NCI-H1105 treated with DMSO at 0.1 percent for 48 hours (cell line): ENCODE data around the gene CSNK2A1.
"Not testable (repeated sequence)": the region's sequence is repeated elsewhere in the genome, so short reads cannot be mapped to it uniquely, and the experiment has no call there.

Source experiments
- DNase-seq: peaks from one replicate; lab custom pipeline; 2025; lab: John Stamatoyannopoulos, UW

Gene CSNK2A1

GRCh38 chr20:543369-544152 is at the start of gene CSNK2A1:
Gene CSNK2A1, minus strand, starts transcription at chr20:543790. Its CDS starts 35,239 bp downstream, at chr20:508551.
- DNase-seq, result peak; percentile 97

- DNase-seq, result no peak
These were observed 48.9 kb upstream of the CSNK2A1 start for GRCh38 chr20:592506-592905.

DNA sequence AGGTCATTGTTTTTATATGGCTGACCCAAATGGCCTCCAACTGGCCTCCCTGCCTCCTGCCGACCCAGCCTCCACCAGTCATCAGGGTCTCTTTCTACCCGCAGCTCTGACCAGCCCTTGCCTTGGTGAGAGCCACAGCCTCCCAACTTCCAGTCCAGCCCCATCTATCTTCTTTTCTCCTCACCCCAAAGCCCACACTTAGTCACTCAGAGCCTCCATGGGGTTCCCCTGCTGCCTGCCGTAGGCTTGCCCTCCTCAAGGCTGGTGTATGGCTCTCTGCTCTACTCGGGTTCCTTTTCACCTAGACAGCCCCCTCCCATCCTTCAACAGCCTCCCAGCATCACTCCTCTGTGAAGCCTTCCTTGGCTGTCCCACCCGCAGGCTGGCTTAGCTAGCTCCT is 48.4 kb upstream of the CSNK2A1 start:
- no peak for DNase-seq

DNA sequence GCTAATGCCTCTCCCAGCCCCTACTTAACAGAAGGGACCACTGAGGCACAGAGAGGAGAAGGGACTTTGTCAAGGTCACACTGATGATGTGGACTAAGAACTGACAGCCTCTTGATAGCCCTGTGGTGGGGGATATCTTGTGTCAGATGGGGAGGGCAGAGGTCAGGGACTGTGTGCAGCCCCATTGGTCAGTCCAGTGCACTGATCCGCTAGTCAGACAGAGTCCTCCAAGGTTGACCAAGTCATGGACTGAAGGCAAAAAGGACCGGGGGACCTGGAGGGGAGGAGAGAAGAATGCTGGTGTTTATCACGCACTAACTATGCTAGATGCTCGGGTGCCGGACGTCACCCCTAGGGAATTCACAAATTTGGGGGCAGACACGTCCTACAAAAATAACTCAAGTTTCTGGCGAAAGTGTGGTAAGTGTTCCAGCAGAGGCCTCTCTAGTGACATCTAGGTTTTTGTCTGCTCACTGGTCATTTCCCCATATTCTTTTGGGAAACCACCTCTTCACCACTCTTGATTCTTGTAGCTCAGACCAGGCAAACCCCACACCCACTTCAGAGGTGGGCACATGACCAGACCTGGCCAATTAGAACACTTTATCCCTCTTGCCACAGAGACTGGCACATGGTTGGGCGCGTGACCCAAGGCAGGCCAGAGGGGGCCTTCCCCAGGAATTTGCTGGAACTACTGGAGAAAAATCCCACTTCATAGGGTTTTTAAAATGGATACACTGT is 45.5 kb upstream of the CSNK2A1 start:
- no peak for DNase-seq

DNA sequence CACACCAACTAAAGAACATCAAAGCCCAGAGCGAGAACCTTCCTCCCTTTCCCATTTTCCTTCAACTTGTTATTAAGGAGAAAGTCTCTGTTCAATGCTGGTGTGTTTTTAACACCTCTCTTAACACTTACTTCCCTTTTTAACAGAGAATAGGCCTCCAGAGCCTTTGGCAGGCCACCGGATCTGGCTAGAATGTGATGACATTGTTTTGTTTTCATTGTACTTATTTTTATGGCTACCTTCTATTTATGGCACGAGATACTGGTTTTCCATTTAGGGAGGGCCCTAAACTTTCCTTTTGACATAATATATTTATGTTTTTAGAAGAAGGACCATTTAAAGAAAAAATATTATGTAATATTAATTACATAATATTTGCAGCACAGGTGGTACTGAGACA is 44.9 kb upstream of the CSNK2A1 start:
- no peak for DNase-seq

DNA sequence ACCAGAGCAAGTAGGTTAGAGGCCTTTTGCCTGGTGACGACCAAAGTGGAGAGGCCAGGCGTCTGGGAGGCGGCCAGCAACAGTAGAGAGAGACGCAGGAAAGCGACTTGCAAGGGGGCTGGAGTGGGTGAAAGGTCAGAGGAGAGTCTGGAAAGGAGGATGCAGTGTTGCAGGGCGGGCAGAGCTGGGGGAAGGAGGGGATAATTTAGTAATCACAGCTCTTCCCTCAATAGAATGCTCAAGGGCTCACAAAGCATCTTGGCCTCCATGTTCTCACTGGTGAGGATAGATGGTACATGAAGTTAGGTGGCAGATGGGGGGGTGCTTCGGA is 41.3 kb upstream of the CSNK2A1 start:
- DNase-seq, result no peak

GRCh38 chr20:584161-584970 is 40.8 kb upstream of the CSNK2A1 start:
- no peak for DNase-seq

GRCh38 chr20:582204-582603 is 38.6 kb upstream of the CSNK2A1 start:
- no peak for DNase-seq

DNA sequence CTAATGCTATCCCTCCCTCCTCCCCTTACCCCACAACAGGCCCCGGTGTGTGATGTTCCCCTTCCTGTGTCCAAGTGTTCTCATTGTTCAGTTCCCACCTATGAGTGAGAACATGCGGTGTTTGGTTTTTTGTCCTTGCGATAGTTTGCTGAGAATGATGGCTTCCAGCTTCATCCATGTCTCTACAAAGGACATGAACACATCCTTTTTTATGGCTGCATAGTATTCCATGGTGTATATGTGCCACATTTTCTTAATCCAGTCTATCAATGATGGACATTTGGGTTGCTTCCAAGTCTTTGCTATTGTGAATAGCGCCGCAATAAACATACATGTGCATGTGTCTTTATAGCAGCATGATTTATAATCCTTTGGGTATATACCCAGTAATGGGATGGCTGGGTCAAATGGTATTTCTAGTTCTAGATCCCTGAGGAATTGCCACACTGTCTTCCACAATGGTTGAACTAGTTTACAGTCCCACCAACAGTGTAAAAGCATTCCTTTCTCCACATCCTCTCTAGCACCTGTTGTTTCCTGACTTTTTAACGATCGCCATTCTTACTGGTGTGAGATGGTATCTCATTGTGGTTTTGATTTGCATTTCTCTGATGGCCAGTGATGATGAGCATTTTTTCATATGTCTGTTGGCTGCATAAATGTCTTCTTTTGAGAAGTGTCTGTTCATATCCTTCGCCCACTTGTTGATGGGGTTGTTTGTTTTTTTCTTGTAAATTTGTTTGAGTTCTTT is 35.5 kb upstream of the CSNK2A1 start:
- not testable (repeated sequence) for DNase-seq

DNA sequence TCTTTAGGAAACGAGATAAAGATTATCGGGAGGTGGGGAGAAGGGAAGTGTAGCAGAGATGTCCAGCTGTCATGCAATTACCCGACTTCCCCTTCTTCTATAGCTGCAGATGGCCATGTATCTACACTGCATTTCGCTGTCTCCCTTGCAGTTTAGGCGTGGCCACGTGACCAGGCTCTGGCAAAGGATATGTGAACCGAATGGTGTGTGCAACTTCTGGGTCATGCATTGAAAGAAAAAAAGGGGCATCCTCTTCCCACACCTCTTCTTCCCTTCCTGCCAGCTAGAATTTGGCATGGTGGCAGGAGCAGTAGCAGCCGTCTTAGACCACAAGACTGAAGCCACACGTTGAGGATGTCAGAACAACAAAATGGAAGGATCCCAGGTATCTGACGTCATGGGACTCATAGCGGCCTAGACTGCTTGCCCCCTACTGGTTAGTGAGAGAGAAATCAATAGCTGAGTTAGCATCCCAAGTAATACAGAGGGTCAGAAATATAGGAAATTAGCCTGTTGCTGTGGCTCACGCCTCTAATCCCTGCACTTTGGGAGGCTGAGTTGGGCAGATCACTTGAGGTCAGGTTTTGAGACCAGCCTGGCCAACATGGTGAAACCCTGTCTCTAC is 33.7 kb upstream of the CSNK2A1 start:
- DNase-seq, result no peak

- peak; percentile 5 for DNase-seq
These were observed 32.6 kb upstream of the CSNK2A1 start for GRCh38 chr20:576156-576555.

GRCh38 chr20:575230-575629 is 31.6 kb upstream of the CSNK2A1 start:
- no peak for DNase-seq

DNA sequence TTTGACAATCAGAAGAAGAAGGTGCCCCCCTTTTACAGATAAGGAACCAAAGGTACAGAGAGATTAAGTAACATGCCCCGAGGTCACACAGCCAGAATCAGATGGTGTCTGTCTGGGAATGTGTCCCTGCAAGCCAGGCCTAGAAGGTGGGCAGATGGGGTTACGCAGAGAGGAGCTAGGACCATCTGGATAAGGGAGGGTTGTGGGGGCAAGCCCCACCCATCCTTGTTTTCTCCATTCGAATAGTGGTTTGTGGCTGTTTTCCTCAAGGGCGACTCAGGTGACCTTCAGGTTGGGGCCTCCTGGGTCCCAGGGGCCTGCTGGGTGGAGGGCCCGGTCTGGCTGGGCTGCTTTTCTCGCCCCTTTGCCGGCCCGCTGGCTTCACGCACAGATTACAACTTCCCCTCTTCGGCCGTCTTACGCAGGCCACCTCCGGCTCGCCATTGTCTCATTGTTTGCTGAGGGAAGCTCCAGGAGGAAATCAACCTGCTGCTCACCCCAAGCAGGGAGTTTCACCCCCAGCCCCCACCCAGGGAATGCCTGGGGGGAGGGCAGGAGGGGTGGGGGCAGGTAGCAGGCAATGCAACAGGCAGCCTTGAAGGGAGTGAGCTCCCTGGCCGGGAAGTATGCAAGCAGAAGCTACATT is 30.8 kb upstream of the CSNK2A1 start:
- no peak for DNase-seq

- DNase-seq, result no peak
These were observed 30.1 kb upstream of the CSNK2A1 start for GRCh38 chr20:573414-574296.

GRCh38 chr20:572727-573126 is 29.1 kb upstream of the CSNK2A1 start:
- DNase-seq, result no peak

DNA sequence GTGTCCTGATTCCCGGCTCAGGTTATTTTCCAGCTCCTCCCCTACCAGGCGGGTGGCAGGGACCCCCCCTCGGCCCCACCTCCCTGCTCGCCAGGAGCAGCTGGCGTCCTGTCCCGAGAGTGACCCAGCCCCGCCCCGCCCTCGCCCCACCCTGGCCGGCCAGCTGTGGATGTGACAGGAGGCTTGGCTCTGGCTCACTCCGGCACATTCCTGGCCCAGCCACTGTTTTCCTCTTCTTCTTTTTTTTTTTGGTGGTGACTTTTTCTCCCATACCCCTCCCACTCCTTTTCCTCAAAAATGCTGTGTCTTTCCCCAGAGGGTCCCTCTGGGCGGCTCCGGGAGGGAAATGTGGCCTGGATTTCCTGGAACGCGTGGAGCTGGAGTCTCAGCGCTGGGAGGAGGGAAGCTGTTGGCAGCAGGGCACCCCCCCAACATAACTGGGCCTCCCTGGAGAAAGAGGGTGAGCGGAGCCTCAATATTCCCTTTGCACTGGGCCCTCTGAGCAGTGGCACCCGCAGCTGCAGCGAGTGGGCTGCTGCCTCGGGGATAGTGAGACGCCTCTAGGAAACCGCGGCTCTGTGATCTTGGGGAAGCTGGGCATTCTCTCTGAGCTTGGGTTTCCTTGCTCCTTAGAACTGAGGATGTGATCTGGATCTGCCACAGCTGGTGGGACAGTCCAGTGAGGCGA is 28.3 kb upstream of the CSNK2A1 start:
- no peak for DNase-seq

DNA sequence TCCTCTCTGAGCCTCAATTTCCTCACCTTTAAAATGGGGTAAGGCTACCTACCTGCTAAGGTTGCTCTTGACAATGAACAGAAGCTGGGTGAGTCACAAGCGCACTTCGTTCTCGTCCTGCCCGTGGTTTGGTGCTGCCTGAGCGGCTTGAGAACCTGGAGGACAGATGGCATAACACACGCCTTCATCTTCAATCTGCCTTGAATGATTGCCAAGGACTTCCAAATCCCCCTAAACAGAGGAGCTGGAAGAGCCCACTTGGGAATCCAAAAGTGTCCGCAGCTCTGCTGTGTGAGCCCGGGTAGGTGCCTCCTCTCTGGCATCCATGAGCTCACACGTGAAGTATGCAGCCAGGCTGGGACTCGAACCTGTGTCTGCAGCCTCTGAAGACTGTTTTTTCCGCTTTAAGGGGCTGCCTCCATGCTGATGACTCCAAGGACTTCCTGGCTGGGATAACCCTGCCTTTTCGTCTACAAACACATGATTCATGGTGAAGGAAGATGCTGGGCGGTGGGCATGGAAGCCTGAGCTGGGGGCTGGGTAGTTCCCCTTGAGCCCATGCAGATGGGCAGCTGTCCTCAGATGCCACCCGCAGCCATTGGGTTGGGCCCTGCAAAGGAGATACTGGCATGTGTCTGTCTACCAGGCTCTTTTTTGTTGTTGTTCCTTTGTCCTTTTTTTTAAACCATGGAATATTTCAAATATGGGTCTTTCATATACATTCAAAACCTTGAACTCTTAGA is 25.3 kb upstream of the CSNK2A1 start:
- DNase-seq, result no peak

DNA sequence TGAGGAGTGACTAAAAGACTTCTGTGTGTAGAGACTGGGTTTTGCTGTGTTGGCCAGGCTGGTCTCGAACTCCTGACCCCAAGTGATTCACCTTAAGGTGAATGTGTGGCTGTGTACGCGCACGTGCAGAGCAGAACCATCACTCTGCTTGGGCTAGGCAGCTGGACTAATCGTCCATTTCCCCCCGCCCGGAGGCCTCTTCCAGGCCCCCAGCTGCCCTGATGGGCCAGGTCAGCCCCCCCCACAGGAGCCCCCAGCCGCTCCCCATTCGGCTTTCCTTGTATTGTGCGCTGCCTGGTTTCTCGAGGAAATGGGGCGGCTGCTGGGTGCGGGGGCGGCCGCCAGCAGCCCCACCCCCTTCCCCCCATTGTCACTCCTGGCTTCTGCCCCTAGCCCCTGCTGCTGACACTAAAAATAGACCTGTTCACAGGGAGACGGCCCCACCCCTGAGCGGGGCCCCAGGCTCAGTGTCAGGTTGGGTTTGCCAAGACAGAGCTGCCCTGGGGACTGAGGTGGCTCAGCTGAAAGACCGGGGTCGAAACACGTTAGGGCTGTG is 24.6 kb upstream of the CSNK2A1 start:
- no peak for DNase-seq
